Posterior vena cava (tissue), 2 donors: Measurements from ENCODE around the gene FKBP14. TPM values are rescaled to one million over a fixed set of nuclear protein-coding genes. Genes with fewer than 3 reads are reported as not detected.

ENCODE experiments used
- DNase-seq: peaks from one replicate; pipeline ENCODE4 v3.0.0-alpha.2; 2020; ENCODE audit warnings: low spot score
- intact Hi-C, 2 donors: fragments of 100-400 bp; cut with DNase I; formaldehyde crosslinking; loops; one replicate each; pipeline versions ENCODE4 v1.14.1 to v1.14.2; 2022 to 2023
- total RNA-seq, 2 donors: library from RNA; stranded (reverse); fragmentation: NEBNext Ultra II Directional; extraction: Animal tissue kit (Norgen Biotek cat#: 25700); gene quantifications; one replicate each; pipeline ENCODE4 v1.2.1, GENCODE V29; 2021
- donor health status: DM: yes; HTN: yes; CAD: no.
- donor health status: DM: yes; HTN: yes; CAD: no.

The FKBP14 gene
- total RNA-seq, 2 donors from 2014 or later, result 25.4 to 27.9 TPM

DNA sequence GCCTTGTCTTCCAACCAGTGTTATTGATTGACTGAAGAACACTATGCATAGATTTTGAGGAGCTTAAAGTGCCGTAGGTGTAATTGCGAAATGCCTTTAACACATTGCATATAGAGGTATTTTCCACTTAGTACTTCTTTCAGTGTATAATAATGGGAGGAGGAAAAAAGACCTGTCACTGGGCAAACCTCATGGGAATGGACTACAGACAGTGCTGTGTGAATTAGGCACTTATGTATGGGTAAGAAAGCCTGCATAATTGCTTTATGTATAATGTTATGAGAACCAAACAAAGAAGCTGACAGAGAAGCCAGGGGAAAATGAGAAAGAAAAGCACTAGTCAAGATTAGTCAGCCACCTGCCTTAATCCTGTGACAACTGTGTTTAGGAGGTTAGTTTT lies 24.5 kb downstream of the FKBP14 start:
- intact Hi-C loops, result no loop called here
- no peak for DNase-seq

DNA sequence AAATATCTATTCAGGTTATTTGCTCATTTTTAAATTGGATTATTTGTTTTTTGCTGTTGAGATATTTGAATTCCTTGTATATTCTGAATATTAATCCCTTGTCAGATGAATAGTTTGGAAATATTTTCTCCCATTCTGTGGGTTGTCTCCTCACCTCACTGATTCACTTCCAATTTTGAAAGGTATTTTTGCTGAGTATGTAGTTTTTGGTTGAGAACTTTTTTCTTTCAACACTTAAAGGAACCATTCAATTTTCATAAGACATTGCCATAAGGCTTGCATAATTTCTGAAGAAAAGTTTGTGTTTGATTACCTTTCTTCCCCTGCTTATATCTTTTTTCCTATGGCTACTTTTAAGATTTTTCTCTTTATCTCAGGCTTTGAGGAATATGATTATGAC lies 28.0 kb downstream of the FKBP14 start:
- intact Hi-C loops, result no loop called here
- no peak for DNase-seq

DNA sequence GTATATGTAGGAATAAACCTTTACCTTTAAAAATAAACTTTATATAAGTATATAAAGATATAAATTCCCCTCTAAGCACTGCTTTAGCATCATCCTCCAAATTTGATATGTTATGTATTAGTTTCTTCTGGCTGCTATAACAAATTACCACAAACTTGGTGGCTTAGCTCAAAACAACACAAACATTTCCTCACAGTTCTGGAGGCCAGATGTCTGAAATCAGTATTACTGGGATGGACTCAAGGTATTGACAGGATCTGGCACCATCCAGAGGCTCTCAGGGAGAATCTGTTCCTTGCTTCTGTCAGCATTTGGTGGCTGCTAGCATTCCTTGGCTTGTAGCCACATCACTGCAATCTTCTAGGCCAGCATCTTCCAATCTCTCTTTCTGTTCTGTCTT lies 30.2 kb downstream of the FKBP14 start:
- intact Hi-C loops, result no loop called here
- DNase-seq, result no peak

DNA sequence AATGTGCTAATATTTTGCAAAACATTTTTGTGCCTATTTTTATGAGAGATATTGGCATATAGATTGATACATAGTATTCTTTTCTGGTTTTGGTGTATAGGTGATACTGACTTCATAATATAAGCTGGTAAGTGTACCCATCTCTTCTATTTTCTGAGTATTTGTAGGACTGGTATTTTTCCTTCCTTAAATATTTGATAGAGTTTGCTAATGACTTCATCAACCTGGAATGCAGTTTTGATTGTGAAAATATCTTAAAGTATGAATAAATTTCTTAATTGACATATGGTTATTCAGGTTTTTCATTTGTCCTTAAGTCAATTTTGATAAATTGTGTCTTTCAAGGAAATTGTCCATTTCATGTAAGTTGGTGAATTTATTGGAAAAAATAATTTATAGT lies 30.9 kb downstream of the FKBP14 start:
- DNase-seq, result no peak
- intact Hi-C loops, result no loop called here

DNA sequence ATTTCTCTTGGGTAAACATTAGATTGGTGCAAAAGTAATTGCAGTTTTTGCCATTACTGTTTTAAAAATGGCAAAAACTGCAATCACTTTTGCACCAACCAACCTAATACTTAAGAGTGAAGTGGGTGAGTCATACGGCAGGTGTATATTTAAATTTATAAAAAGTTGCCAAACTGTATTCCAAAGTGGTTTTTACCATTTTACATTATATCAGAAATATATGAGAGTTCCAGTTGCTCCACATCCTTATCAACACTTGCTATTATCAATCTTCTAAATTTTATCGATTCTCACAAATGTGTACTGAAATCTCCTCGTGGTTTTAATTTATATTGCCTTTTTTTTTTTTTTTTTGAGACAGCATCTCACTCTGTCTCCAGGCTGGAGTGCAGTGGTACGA lies 33.4 kb downstream of the FKBP14 start:
- intact Hi-C loops, result no loop called here

DNA sequence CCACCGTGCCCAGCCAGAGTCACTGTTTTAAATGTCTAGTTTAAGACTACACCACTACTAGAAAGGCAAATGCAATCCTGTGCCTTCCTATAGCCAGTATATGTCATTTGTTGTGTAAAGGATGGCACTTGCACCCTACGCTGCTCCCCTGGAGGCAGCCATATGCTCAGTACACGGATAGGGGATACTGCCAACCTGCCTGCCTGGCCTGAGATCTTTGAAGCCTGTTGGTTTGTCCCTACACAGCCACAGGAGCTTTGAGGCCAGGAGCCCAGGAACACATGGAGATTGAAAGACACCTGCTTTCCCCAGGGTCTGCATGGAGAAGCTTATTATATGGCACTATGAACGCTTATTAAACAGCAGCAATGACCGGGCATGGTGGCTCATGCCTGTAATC lies 34.6 kb downstream of the FKBP14 start:
- no peak for DNase-seq
- intact Hi-C loops, result no loop called here

More for the DNA sequence above, 33.4 kb downstream of the FKBP14 start:
- no peak for DNase-seq

DNA sequence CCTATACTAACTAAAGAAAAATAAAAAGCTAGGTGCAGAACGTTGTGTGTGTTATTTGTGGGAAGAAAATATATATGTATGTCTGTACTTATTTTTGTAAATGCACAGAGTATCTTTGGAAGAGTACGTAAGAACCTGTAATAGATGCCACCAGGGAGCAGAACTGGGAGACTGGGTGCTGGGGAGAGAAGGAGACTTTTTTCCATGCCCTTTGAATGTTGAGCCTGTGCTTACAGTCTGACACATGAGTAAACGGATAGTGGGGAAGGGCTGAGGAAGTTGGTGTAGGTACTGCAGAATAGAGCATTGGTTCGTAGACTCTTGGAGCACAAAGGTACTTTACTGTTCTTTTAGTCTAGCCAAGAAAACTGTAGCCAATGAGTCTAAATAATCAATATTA lies 35.6 kb downstream of the FKBP14 start:
- intact Hi-C loops, result no loop called here
- DNase-seq, result no peak

DNA sequence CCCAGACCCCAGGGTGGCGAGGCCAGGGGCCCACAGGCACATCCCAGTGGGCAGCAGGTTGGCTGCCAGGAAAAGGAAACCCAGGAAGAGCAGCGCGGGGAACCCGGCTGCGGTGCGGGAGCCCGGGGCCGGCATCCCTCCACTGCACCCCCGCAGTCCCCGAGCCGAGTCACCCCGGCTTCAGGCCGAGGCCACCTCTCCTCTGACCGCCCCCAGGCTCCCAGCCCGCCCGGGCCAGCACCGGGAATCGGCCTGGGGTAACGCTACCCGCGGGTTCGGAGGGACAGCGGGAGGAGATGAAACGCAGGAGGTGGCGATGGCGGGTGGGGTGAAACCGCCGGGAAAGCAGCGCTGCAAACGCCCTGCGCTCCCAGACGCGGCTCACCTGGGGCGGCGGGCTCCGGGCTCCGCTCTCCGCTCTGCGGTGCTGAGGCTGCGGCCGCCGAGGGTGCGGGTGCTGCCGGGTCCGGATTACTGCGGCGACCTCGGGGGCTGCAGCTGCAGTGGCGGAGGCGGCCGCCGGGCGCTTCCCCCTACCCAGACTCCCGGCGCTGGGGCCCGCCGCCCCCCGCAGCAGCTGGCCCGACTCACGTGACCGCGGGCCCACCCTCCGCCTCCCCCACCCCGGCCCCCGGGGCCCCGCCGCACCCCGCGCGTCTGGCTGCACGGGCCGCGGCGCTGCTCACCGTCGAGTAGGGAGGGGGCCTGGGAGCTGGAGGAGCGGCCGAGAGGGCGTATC lies 37.1 kb downstream of the FKBP14 start, which contains the start of gene SCRN1:
SCRN1 (minus strand) TSS at position 545 of the 739 bp plus-strand sequence. CDS start 20,734 bp downstream, outside the sequence.
- peak; percentile 80 for DNase-seq
- intact Hi-C loops, result no loop called here

DNA sequence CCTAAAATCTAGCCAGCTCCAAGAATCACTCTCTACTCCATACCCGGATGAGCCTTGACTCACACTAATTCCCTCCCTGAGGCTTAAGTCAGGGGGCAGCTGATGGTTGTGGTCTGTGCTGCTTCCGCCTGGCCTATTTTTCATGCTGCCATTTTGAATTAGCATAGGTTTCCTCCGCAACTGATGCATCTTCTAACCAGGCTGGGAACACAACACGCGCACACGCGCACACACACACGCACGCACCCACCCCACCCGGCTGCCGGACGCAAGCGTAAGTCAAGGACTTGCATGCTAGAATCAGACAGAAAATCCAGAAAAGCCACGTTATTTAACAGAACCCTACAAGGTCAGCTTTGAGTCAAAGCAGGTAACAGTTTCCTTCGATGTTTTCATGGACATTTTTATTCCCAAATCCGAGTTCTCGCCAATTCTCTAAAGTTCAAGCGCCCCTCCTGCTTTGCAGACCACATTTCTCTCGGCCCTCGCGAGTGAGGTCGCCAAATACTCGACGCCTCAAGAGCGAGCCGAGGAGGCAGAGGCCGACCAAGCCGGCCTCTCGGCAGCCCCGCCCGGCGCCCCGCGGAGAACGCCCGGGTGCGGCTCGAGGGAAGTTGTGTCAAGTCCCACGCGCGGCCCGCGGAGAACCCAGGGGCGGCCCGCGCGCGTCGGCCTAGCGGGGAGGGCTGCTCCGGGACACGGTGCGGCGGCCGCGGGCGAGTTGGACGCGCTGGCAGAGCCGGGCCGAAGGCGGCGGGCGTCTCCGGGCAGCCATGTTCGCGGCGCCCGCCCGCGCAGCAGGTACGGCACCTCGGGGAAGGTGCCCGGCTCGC lies 37.9 kb downstream of the FKBP14 start:
- peak; percentile 87 for DNase-seq
- intact Hi-C loops, result no loop called here

DNA sequence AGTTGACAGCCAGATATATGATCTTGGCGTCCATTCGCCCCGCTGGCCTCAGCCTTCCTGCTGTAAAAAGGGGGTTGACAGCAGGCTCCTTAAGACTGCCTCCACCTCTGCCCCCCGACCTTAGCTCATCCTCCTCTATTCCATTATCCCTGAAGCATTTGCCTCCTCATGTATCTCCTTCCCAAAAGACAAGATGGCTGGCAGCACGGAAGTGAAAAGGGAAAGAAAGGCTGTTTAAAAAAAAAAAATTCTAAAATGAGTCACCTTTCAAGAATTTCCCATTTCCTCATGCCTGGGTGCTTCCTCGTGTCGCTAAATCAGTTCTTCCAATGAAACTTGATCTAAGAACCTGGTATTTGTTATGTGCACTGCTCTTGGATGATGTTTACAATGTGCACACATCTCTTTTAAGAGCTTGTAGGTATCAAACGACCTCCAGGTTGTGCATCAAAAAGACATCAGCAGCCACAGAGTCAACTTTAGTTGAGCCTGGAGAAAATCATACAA lies 38.6 kb downstream of the FKBP14 start:
- no peak for DNase-seq

DNA sequence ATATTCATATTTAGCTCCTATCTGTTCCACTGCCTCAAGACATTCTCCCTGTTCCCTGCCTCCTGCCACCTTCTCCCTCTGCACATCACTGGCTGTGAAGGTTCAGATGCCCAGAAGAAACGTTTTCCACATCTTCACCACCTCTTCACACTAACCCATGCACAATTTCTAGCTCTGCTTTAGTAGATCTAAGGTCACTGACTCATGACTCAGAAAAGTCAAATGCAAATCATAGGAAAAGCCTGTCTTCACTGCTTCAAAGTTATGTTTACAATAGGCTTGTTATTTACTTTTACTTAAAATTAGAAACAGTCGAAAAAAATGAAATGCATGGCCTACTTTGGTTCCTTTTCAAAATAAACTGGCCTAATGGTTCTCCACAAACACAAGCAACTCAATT lies 39.4 kb downstream of the FKBP14 start:
- intact Hi-C loops, result no loop called here
- DNase-seq, result no peak

More for the DNA sequence above, 38.6 kb downstream of the FKBP14 start:
- intact Hi-C loops, result no loop called here

DNA sequence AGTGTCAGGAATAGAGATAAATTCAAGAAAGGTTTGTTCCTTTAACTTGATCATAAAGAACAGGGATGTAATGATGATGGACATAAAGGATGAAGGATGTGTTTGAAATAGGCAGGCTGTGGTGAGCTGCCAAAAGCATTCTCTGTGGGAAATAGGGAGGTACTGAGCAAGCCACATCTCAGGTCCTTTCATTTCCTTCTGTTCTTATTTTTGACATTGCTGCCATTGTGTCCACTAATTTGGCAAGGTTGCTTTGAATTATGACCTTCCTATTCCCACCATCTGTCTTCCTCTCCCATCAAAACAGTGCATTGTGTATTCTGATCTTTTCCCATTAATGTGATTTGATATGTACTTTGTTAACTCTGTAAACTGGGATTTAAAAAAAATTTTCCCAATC lies 46.4 kb downstream of the FKBP14 start:
- intact Hi-C loops, result no loop called here
- DNase-seq, result no peak

DNA sequence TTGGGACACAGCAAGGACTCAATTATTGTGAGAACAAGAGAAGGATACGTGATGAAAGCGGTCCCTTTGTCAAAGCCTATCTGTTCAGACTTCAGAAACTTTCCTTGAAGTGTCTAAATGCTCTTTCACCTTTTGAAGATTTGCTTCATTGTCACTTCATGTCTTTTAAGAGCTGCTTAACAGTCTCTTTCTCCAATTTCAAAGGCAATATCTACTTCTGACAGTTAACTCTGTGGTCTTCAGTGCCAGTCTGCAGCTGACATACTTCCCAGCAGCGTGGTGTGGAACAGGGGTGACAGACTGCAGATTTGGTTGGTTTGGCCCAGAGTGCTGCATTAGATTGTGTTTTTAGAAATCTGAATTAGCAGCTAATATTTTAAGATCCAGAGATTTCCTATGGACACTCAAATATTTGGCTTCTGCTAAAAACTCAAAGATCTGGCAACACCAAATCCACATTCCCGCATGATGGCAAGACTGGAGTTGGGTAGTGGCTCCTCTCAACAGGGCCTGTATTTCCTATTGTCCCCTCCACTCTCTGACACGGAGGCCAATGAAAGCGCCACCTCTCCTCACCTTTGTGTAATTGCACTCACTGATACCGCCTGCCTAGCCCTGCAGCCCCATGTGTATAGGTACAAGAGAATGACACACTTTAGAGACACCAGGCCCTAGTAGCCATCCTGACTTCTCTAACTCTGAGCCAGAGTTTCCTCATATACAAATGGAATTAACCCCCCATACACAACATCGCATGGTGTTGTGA lies 48.4 kb downstream of the FKBP14 start:
- intact Hi-C loops, result no loop called here
- DNase-seq, result no peak

DNA sequence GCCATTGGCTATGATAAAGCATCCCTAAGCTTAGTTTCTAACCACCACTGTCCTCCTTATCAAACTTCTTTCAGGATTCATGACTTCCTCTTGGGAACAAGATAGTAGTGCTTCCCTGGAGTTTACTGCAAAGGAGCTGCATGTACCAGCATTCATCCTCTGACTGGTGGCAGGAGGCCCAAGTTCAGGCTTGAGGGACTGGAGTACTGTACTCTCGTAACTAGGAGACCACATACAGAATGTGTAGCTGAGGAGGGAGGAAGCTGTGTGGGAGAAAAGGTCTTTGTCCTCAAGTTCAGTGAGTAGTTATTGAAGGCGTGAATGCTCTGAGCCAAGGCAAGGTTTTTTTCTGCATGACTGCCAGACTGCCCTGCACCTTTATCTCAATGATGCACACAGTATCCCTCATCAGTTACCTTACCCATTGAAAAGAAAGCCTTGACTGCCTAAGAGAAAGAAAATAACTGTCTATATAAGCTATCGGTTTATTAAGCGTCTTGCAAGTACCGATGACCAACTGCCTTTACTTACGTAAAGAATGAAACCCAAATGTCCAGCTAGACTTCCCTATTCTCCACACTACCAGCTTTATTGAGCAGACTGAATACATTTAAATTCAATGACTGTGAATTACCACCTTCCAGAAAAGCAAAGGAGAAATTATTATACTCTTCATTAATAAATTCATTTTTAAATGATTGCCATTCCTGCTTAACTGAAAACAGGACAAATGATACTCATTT lies 49.7 kb downstream of the FKBP14 start:
- DNase-seq, result no peak
- intact Hi-C loops, result no loop called here

DNA sequence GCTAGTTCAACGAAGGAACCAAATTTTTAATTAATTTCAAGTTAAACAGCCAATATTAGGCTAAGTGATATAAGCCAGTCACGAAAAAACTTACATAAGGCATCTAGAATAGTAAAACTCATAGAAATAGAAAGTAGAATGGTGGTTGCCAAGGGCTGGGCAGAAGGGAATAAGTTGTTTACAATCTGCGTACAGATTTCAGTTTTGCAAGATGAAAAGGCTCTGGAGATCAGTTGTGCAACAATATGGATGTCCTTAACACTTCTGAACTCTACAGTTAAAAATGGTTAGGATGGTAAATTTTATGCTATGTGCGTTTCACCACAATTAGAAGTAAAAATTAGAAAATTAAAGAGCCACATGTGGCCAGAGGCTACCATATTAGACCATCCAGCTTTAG lies 50.2 kb downstream of the FKBP14 start:
- intact Hi-C loops, result no loop called here
- no peak for DNase-seq

DNA sequence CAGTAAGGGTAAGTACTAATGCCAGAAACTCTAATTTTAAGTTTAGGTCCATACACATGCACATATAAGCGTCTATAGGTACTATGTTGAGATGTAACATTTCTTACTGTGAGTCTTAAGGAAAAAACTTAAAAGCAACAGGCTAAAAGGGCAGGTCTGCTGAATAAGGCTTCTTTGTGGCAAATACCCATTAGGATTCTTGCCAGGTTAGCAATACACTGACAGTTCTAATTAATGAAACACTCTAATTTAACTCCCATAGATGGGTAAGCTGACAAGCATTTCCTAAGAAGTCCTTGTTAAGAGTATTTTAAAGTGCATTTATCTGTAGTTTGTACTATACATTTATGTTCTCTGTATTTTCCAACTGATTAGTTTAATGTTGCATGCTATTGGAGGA lies 50.9 kb downstream of the FKBP14 start:
- intact Hi-C loops, result no loop called here
- no peak for DNase-seq

DNA sequence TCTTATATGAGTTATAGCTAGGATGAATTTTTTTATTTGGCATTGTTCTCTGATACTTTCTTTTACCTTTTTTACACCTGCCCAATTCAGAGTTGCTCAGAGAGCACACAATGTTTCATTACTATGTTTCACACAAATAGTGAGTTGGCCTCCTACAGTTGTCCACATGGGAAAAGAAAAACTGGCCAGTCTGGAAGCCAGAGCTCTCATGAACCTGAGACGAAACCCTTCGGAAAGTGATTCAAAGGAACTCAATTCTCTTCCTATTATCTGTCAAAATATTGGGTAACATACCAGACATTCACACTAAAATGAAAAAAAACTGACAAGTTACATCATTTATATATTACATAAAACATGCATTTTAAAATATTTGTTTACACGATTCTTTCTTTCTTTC lies 52.2 kb downstream of the FKBP14 start:
- intact Hi-C loops, result no loop called here

DNA sequence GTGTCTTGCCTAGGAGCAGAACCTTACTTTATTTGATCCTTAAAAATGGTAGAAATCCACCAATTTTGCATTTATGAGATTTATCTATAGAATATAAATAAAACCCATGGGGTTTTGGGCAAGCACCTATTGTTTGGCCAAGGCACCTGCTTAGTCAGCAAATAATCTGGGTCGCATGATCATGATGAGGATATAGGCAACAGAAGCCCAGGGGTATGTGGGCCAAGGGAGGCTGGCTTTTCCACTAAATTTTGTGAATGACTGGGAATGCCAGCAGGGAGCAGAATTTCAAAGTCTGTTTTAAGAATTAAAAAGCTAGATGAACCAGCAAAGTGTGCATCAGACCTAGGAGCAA lies 54.2 kb downstream of the FKBP14 start:
- intact Hi-C loops, result no loop called here
- no peak for DNase-seq

More for the DNA sequence above, 52.2 kb downstream of the FKBP14 start:
- DNase-seq, result no peak
